ENCODE results near the gene PARVB.

The PARVB gene

DNA sequence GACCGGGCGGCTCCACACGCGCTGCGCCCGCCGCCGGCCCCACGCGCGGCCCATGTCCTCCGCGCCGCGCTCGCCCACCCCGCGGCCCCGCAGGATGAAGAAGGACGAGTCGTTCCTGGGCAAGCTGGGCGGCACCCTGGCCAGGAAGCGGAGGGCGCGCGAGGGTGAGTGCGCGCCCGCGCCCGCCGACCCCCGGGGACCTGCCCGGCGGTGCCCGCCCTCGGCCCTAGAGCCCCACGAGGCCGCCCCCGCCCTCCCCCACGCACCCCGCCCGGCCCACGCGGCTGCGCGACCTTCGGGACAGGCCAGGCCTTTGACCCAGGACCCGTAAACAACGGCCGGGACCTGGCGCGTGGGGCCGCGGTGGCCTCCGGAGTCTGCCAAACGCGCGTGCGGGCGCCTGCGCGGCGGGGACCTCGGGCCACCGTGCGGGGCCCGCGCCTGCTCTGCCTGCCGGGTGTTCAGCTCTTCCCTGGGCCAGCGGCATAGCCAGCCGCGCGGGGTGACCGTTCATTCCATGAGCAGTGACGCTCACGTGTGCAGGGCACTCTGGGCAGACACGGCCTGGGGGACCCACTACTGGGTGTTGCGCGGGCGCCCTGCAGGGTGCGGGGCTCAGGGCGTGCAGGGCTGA, at the start of gene PARVB:
Gene PARVB, plus strand, starts transcription at position 15 of the 634 bp plus-strand sequence. Its CDS starts 38 bp downstream, at position 53.
- DNase-seq = no peak

DNA sequence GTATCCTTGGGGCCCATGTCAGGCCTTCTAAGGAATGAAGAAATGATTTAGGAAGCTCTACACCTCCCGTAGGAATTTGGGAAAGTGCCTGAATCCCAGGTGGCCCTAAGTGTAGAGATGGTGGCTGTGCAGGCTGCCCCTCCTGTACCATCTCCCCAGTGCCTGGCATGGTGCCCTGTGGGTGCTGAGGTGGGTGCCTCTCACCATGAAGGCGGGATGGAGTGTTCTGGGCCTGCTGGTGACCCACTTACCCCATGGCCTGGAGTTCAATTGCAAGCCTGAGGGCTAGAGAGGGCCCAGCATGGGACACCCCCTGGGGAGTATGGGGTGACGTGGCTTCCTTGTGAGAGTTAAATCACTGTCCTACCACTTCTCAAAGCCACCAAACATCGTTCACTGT, 49.1 kb upstream of the PARVB start:
- DNase-seq = no peak

GRCh38 chr22:43976861-43977795, 47.0 kb upstream of the PARVB start:
- no peak for DNase-seq

DNA sequence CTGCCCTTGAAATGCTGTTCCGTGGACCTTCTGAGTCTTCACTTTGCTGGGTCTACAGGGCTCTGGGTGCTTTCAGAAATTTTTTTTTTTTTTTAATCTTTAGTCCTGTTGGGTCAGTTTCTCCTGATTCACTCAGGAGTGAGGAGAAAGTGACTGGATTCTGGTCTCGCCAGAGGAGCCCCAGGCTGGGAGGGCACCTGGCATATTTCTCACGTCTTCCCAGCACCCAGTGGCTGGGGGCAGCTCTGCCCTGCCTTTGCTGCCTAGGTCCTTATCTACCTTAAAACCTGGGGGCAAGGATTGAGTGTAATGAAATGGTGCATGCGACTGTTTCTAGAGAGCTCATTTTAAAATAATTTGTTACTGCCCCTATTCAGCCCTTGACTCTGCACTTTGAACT, 45.5 kb upstream of the PARVB start:
- no peak for DNase-seq

- no peak for DNase-seq
These were observed 43.5 kb upstream of the PARVB start for GRCh38 chr22:43980579-43980978.

DNA sequence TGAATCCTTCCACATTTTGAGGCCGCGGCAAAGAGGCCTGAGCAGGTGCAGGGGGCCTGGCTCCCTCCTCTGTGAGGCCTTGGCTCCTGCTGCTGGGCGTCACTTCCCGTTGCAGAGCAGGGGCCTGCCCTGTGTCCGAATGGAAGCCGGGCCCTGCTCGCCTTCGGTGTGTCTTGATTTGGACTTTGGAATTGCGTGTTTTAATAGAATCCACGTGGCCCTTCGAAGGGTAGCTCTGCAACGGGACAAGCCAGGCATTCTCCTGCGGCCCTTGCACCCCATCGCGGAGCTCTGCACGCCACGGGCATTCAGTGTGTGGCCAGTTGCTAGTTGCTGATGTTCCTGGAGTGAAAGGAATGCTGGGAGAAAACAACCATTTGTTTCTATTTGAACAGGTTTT, 43.1 kb upstream of the PARVB start:
- DNase-seq = no peak

- no peak for DNase-seq
These were observed 40.3 kb upstream of the PARVB start for GRCh38 chr22:43983808-43984207.

DNA sequence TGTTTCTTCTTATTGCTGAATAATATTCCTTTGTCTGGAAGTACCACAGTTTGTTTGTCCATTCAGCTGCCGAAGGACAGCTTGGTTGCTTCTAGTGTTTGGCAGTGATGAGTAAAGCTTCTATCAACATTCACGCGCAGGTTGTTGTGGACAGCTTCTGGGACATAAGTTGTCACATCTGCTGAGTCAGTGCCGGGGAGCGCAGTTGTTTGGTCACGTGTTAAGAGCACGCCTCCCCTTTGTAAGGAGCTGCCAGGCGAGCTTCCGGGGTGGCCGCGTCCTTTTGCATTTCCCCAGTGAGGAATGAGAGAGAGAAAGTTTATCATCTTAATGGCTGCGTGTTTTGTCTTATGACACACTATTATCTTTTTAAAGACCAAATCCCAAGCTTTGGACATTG, 38.6 kb upstream of the PARVB start:
- DNase-seq = no peak

- DNase-seq = no peak
These were observed 35.8 kb upstream of the PARVB start for GRCh38 chr22:43988116-43988820.

- DNase-seq = no peak
These were observed 35.1 kb upstream of the PARVB start for GRCh38 chr22:43988960-43989359.

- DNase-seq = no peak
These were observed 34.1 kb upstream of the PARVB start for GRCh38 chr22:43990044-43990443.

GRCh38 chr22:43991316-43992020, 32.6 kb upstream of the PARVB start:
- no peak for DNase-seq

- no peak for DNase-seq
These were observed 31.7 kb upstream of the PARVB start for GRCh38 chr22:43992331-43992821.

DNA sequence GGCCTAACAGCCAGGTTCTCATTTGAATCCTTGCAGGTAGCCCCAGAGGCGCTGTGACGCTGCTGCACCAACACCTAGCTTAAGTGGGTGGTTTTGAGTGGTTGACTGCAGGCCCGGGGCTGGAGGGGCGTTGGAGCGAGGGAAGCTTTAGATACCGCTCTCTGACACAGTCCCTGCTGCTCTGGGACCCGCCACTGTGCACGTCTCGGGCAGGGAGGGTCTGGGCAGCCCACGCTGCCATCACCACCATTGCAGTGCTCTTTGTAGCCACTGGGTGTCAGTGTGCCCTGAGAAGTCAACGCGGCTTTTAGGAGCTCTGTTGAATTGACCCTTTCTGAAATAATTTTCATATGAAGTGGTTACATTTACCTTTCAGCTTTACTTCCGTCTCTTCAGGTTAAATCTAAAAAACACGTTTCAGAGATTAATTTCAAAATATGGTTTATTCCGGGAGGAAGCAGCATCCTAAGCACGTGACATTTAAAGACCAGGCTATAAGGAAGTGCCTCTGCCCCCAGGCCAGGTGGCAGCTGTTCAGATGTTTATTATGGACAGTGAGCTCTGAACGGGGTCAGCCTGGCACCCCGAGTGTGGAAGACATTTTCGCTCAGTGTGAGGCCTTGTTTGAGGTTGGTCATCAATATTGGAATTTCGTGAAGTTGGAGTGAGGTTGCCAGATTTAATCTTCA, 30.9 kb upstream of the PARVB start:
- no peak for DNase-seq

DNA sequence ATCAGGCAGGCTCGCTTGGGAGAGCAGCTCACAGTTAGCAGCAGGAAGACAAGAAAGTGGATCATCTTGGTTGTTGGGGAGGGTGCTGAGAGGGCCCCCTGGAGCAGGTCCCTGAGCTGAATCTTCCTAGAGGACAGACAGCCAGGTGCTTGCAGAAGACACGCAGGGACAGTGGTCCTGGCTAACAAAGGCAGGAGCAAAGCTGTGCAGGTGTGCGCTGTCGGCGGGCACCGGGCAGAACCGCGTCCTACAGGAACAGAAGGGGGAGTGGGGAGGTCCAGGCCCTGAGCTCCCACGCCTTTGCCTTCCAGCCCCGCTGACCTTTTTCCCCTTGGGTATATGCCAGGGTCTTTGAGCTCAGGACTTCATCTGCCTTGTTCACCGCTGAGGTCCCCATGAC, 30.1 kb upstream of the PARVB start:
- no peak for DNase-seq

DNA sequence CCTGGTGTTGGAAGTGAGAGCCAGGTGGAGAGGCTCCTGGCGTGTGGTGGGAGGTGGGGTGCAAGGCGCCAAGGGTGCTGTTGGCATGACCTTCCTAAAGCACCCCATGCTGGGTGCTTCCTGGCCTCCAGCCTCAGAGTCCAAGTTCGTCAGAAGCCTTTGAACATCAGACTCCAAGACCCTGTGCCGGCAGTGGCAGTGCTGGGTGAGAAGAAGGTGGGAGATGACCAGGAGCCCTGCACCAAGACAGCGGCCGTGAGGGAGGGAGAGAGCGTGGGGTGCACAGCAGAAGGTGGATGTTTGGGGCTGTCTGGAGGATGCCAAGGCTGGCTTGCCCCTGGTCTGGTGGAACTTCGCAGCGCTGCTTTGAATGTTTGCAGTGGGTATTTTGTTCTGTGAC, 29.7 kb upstream of the PARVB start:
- DNase-seq = no peak

DNA sequence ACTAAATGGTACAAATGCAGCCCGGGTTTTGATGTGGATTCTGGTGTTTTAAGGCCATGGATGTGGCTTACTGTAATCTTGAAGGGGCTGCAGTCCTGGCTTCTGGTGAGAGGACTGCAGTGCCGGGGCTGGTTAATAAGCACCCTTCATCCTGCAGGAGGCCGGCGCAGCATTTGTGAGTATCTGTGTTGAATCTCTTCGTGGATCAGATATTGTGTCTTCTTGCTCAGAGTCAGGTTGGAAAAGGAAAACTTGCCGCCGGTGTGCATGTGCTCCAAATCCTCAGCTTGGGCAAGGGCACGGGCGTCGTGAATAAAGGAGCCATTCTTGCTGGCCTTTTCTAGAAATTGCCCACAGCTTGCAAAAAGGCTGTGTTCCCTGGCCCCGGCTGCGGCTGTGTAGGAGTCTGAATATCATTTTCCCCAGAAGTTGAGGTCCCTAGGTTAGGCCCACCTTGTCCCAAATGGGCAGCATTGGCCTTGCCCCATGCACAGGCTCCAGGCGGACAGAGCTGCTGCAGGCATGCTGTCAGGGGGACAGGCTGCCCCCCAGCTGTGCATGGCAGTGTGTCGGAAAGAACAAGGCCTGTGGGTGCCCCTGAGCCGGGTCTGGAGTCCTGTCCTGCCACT, 28.9 kb upstream of the PARVB start:
- DNase-seq = no peak

- no peak for DNase-seq
These were observed 28.3 kb upstream of the PARVB start for GRCh38 chr22:43995798-43996169.

DNA sequence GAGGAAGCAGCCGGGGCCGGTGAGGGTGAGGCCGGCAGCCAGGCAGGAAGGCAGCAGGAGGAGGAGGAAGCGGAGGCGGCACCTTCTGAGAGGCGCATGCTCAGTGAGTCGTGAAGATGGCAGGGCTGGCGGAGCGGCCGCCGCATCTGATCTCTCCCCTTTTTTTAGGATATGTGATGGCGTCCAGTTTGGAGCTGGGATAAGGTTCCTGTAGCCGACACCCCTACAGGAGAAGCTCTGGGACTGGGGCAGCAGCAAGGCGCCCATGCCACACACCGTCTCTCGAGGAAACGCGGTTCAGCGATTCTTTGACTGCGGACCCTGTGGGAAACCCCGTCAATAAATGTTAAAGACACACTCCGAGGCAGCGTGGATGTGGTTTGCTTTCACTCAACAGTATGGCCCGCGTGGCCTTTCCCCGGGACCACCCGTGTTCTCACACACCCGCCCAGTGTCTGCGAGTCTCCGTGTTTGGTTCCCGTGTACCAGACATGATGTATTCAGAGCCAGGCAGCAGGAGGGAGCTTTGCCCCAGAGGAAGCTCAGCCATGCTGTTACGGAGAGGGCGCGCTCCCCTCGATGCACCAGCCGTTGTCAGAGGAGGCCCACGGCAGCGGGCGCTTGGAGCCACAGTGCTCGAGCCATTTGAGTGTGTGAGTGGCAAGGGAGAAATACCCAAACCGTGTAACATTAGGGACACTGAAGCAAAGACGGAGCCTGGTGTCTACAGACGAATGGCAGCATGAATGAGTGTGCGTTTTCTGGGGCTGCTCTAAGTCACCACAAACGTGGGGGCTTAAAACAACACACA, 27.7 kb upstream of the PARVB start:
- DNase-seq = no peak

GRCh38 chr22:43996981-43997265, 27.2 kb upstream of the PARVB start:
- no peak for DNase-seq

DNA sequence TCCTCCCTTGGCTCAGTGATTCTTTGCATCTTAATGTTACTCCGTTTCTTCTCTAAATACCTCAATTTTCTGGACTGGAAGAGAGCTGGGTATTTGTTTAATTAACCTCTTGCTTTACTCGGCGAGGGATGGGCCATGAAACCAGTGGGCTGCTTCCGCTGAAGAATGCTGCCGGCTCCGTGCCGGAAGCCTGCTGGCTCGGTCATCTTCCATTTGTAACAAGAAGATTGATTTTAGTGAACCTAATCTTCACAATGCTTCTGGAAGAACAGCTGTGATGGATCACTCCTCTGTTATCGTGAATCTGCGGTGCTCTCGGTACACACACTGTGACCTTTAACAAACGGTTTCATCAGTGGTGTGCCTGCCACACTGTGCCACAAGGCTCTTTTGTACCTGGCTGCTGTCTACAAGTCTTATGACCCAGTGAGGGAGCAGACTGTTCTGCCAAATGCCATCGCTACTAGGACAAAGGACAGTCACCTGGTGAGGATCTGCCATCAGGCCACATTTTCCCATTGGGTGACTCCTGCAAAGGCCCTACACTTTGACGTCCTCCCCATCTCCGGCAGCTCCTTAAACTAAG, 25.3 kb upstream of the PARVB start:
- DNase-seq = no peak
